Liver (tissue), 3 donors: ENCODE data around the gene ATP13A2.
A peak's percentile ranks its signal among the peaks of the same experiment; 100 is the strongest.

ENCODE experiments used
- CTCF ChIP-seq: fragments of 150-350 bp; IDR thresholded peaks from 2 replicates; pipeline ENCODE4 v1.5.1; 2017; ENCODE audit warnings: improper control_type of control experiment, low read depth, low read length; ENCODE audit not compliant: missing input control
- JUND ChIP-seq, 2 donors: IDR thresholded peaks; 2 replicates each; pipeline ENCODE4 v1.6.1; 2016; ENCODE audit warnings: antibody characterized with exemption in 2 of 2
- MAX ChIP-seq: IDR thresholded peaks from 2 replicates; pipeline ENCODE4 v1.6.1; 2016; ENCODE audit warnings: antibody characterized with exemption
- REST ChIP-seq: IDR thresholded peaks from 2 replicates; pipeline ENCODE4 v1.6.1; 2016; ENCODE audit warnings: antibody characterized with exemption, mild to moderate bottlenecking
- TAF1 ChIP-seq: conservative IDR thresholded peaks from 2 replicates; pipeline ENCODE4 v1.6.1; 2016; ENCODE audit warnings: antibody characterized with exemption, mild to moderate bottlenecking
- ZBTB33 ChIP-seq: IDR thresholded peaks from 2 replicates; pipeline ENCODE4 v1.6.1; 2016; ENCODE audit warnings: antibody characterized with exemption
- donor health status: healthy.
- donor health status: healthy.

- TF ChIP-seq CTCF (peak; percentile 71), REST (no peak), TAF1 (no peak), ZBTB33 (no peak), JUND (IDR thresholded peaks at IDR 0.05) (no peak), MAX (no peak)
Measured at GRCh38 chr1:17045634-17046333, 34.1 kb upstream of the ATP13A2 start.
